HG02884 (cell line): ENCODE data around the gene CBLN3.

Source experiments
- ATAC-seq: cut with Tn5 transposase; IDR thresholded peaks from one replicate; pipeline ENCODE4 v1.9.1; 2021; ENCODE audit warnings: mild to moderate bottlenecking, moderate library complexity; ENCODE audit not compliant: unreplicated experiment

Gene CBLN3

DNA sequence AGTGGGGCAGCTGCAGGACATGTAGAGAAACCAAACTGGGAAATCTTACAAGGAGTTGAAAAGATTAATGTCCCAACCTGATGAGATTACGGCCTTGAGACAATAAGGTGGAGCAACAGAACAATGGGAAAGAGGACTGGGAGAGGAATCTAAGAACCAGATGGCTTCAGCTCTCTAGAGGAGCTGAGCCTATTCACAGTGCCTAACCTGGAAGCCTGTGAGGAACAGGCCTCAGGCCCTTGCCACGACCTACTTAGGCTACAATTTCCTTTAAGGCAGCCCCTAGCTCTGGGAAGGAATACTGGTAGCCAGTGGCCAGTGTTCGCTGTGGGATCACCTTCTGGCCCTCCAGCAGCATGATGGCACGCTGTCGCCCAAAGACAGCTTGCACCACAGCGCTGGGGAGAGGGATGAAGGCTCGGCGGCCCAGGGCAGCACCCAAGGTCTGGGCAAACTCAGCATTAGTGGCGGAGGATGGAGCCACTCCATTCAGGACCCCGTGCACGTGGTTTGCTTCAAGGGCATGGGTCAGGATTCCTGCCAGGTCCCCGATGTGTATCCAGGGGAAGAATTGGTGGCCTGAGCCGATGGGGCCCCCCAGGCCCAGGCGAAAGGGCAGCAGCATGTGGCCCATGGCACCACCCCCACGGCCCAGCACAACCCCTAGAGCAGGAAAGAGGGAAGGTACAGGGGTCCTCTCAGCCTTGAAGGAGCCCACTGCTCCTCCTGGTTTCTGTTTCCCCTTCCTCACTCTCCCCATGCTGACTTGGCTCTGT is 10.6 kb upstream of the CBLN3 start:
- no peak for ATAC-seq

DNA sequence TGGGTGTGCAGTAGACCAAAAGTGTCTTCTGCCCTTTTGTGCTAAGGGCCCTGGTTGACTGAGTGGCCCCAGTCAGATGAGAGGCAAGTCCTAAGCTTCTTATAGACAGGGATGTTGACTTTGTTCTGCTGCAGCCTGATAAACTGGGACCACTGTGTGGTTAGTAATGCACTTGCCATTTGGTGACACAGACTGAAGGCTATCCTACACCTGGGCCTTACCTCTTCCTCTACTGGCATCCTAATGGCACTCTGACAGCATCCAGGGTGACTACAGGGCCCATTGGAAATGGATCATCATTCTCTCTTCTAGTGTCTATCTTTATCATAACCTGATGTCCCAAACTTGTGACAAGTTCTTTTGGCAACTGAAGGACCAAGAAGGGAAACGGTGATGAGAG is 9.8 kb upstream of the CBLN3 start:
- ATAC-seq, result no peak

DNA sequence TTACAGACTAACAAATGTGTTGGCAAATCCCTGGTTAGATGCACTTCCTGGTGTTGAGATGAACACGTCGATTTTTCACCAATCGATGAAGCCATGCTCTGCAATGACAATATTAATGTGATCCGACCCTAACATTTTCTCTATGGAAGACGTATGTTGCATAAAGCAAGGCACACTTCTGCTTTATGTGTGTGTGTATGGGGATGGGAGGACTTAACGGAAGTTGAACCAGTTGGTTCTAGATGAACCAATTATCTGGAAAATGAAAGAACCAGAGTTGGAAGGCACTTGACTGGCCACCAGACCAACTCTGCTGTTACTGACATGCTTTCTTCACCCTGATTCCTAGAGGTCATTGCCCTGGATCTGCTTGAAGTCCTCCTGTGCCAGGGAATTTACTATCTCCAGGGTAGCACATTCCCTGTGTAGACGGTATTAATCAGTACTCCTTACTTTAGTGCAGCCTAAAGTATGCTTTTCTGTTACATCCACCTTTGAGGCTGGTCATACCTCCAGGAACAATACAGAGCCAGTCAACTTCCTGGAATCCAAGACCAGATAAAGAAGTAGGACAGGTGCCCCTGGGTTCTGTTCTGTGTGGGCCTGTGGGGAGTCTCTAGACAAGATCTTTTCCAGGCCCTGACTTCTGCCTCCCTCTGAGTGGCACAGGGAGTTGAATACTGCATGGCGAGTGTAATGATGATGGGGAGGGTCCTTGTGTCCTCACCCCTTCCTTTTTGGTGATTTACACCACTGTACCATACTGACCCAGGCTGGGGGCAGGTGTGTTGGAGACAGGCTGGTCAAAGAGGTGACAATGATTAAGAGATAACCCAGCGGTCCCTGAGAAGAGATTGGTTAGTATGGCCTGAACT is 9.0 kb upstream of the CBLN3 start:
- no peak for ATAC-seq

- no peak for ATAC-seq
Observed at GRCh38 chr14:24437736-24438067, 8.2 kb upstream of the CBLN3 start.

DNA sequence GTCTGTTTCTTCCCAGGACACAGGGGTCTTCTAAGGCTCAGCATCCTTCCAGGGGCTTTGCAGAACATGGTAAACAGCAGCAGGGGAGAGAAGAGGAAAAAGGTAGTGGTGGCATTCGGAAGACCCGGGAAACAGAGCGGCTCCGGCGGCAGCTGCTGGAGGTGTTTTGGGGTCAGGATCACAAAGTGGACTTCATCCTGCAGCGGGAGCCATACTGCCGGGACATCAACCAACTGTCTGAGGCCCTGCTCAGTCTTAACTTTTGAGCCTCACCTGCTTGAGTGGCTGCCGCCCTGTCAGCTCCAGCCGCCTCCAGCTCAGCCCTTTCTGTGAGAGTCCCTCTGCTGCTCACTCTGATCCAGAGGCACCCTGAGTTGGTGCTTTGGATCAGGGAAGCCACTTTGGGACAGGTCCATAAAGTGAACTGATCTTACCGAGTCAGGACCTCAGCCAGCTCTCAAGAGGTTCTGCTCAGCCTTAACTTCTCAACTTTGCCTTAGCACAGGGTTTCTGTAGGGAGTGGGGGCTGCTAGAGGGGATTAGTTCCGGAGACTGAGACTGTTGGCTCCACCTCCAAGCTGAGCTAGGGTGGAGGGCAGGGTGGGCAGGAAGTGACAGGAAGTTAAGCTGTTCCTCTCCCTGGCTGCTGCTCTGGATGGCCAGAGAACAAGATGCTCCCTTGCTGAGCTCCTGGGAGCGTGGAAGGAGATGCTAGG is 7.7 kb upstream of the CBLN3 start:
- ATAC-seq, result no peak

DNA sequence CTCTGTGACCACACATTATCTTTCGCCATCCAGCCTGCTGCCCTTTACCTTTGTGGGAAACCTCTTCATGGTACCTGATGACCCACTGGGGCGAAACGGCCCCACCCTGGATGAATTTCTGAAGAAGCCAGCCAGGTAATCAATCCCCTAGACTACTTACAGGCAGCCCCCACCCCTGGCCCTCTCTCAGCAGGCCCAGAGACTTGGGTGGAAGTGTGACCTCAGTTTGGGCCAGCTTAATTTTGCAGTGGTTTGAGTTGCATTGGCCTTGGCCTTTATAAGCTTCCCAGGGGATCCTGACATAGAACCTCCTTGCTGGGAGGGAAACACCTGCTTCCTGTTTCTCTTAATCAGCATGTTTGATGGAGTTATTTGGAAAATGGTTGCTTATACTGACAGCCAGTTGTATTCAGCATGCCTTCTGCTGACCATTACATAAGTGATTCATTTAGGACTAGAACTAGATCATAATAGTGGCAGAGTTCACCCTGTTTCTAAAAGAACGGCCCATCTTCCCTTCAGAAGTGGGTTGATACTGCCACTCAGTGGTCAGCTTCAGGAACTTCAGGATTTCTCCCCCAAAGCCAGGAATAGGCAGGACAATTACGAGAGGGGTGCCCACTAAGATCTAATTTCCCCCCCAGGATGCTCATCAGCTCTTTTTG is 7.0 kb upstream of the CBLN3 start:
- ATAC-seq, result no peak

DNA sequence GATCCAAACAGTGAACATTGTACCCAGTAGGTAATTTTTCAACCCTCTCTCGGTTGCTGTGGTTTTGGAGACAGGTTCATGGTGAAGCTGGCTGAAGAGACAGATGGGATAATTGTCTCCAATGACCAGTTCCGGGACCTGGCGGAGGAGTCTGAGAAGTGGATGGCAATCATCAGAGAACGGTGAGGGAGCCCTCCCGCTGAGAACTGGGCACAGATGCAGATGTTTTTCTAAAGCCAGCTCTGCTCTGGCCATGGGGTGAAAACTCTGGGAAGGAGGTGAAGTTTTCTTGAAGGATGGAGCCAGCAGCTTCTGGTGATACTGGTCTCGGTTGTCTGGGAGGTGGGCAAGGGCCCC is 6.5 kb upstream of the CBLN3 start:
- ATAC-seq, result no peak

- ATAC-seq, result no peak
Observed at GRCh38 chr14:24435192-24435810, 5.8 kb upstream of the CBLN3 start.

GRCh38 chr14:24434676-24435075 is 5.2 kb upstream of the CBLN3 start:
- no peak for ATAC-seq

GRCh38 chr14:24434036-24434435 is 4.6 kb upstream of the CBLN3 start:
- no peak for ATAC-seq

- ATAC-seq, result no peak
Observed at GRCh38 chr14:24432259-24433131, 3.0 kb upstream of the CBLN3 start.

DNA sequence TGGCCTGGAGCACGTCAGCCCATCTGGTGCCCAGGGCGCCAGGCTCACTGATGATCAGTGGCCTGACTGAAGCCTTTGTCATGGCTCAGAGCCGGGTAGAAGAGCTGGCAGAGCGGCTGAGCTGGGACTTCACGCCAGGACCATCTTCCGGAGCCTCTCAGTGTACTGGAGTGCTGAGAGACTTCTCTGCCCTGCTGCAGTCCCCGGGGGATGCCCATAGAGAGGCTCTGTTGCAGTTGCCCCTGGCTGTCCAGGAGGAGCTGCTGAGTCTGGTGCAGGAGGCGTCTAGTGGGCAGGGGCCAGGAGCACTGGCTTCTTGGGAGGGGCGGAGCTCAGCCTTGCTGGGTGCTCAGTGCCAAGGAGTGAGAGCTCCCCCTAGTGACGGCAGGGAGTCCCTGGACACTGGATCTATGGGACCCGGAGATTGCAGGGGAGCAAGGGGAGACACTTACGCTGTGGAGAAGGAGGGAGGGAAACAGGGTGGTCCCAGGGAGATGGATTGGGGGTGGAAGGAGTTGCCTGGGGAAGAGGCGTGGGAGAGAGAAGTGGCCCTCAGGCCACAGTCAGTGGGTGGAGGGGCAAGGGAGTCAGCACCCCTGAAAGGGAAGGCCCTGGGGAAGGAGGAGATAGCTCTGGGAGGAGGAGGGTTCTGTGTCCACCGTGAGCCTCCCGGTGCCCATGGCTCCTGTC is 2.2 kb upstream of the CBLN3 start:
- ATAC-seq, result peak; percentile 51

- ATAC-seq, result peak; percentile 29
Observed at GRCh38 chr14:24430682-24431568, 1.5 kb upstream of the CBLN3 start.

- peak; percentile 39 for ATAC-seq
Observed at GRCh38 chr14:24430143-24430681, 744 bp upstream of the CBLN3 start.

GRCh38 chr14:24428628-24429394 is 657 bp downstream of the CBLN3 start:
- no peak for ATAC-seq

- no peak for ATAC-seq
Observed at GRCh38 chr14:24427537-24428508, 1.6 kb downstream of the CBLN3 start.
